AG04449 (cell line): Measurements from ENCODE around the gene TPD52L3.

ENCODE experiments used
- CTCF ChIA-PET: fragments of 350-600 bp; formaldehyde crosslinking; extraction: SDS; loops from one replicate; lab custom pipeline; 2021; ENCODE audit warnings: antibody characterized with exemption; lab: Yijun Ruan, JAX
- POLR2A ChIA-PET: fragments of 400-600, 350-600 bp; formaldehyde crosslinking; extraction: SDS; loops from one replicate; lab custom pipeline; 2020; ENCODE audit warnings: antibody characterized with exemption, inconsistent platforms; lab: Yijun Ruan, JAX
- DNase-seq: peaks from one replicate; pipeline ENCODE4 v3.0.0-alpha.2; 2010; ENCODE audit warnings: low read depth, low spot score
- H3K4me3 ChIP-seq: 2 replicates; pipeline ENCODE4 v1.5.1; 2011; ENCODE audit warnings: low read depth, mild to moderate bottlenecking, control low read depth, low read length
- TF ChIP-seq, protein P1 (sequence below): IDR thresholded peaks from one replicate; pipeline ENCODE4 v1.5.1; 2011; ENCODE audit warnings: mild to moderate bottlenecking, moderate library complexity, low read length, control low read depth, inconsistent platforms; ENCODE audit not compliant: insufficient read depth; ENCODE audit errors: missing control alignments

Gene TPD52L3

DNA sequence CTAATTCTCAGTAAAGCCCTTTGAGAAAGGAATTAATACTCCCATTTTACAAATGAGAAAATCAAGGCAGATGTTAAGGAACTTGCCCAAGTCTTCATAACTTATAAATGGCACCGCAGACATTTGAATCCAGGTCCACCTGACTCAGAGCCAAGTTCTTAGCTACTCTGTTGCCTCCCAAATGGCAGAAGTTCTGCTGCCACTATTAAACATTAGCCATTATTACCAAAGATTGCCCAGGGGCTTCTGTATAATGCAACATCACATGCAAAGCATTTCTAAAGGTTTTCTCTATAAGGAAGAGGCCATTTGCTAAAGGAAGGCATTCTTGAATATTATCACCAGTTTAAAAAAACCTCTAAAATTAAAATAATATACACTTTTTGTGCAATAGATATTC is 28.3 kb downstream of the TPD52L3 start:
- no peak for DNase-seq
- ChIA-PET CTCF (interaction anchor here (0.9 to 10.8 kb wide), 7 partner anchors 7 to 311 kb away, joined by 3 to 330 read pairs (median 12); no protein-coding TSS in a partner anchor), POLR2A (interaction anchor here (2.1 kb wide), 1 partner anchor 56 kb away, joined by 7 read pairs; the partner anchor contains the start of gene UHRF2)
- no peak overlapping the region for H3K4me3 ChIP-seq
- TF ChIP-seq, protein P1, sequence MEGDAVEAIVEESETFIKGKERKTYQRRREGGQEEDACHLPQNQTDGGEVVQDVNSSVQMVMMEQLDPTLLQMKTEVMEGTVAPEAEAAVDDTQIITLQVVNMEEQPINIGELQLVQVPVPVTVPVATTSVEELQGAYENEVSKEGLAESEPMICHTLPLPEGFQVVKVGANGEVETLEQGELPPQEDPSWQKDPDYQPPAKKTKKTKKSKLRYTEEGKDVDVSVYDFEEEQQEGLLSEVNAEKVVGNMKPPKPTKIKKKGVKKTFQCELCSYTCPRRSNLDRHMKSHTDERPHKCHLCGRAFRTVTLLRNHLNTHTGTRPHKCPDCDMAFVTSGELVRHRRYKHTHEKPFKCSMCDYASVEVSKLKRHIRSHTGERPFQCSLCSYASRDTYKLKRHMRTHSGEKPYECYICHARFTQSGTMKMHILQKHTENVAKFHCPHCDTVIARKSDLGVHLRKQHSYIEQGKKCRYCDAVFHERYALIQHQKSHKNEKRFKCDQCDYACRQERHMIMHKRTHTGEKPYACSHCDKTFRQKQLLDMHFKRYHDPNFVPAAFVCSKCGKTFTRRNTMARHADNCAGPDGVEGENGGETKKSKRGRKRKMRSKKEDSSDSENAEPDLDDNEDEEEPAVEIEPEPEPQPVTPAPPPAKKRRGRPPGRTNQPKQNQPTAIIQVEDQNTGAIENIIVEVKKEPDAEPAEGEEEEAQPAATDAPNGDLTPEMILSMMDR: no peak

DNA sequence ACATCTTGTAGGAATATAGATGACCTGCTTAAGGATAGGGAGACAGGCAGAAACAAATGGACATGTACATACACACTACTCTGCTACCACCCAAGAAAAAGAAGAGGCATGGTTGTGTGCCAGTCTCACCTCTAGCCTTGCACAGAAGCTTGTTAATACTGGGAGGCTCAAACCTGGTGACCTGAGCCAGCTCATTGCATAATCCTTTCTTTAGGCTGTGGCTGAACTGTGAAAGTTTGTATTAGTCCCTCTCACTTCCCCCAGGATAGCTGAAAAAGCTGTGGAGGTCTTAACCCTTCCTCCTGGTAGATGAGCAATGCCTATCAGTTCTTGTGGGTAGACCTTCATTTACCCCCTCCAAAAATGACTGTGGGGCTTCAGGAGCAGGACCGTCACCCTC is 28.7 kb downstream of the TPD52L3 start:
- no peak overlapping the region for H3K4me3 ChIP-seq
- POLR2A ChIA-PET: interaction anchor here (2.1 kb wide), 1 partner anchor 56 kb away, joined by 7 read pairs; the partner anchor contains the start of gene UHRF2
- TF ChIP-seq, protein P1: no peak
- CTCF ChIA-PET: interaction anchor here (0.9 to 10.8 kb wide), 4 partner anchors 139 to 311 kb away, joined by 3 to 330 read pairs (median 12); no protein-coding TSS in a partner anchor
- DNase-seq: no peak

DNA sequence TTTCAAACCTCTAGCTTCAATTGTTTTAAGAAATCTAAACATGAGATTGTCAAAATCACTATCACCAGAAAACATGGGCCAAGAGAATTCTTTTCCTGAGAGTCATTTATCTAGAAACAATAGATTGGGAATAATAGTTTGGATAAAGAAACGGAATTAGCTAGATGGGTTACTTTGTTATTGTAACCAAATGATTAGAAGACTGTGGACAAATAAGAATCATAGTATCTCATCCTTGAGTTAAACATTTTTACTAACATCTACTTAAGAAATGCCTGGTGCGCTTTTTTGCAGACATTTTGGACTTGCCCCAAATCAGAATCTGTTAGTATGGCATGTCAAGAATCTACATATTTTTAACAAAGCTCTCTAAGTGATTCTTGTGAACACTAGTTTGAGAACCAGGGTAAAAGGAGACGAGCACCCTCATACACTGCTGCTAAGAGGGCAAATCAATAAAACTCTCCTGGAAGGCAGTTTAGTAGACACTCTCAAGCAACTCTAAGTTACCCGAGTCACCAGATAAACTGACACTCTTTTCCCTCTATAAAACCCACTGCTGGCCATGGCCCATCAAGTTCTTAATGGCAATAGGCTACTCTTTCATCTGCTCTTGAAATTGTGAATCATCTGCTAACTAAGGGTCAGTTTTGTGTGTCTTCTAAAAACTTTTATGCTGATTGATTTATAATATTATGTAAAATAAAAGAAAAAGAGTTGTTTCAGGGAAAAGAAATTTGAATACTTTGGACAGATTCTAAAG is 39.1 kb downstream of the TPD52L3 start:
- DNase-seq: no peak
- CTCF ChIA-PET: interaction anchor here (1.3 to 2.2 kb wide), 2 partner anchors 13 to 201 kb away, joined by 3 to 16 read pairs; no protein-coding TSS in a partner anchor
- TF ChIP-seq, protein P1: no peak
- POLR2A ChIA-PET: no interaction called here
- H3K4me3 ChIP-seq: no peak overlapping the region

DNA sequence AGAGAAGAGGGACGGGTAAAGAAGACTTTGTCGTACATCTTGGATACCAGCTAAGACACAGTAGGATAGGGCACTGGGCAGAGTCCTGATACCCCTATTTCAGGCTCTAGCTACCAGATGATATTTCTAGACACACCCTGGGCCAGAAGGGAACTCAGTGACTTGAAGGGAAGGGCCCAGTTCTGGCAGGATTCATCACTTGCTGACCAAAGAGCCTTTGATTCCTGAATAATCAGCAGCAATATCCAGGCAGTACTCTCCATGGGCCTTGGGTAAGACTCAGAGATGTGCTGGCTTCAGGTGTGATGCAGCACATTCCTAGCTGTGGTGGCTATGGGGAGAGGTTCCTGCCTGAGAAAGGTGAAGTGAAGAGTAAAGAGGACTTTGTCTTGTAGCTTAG is 40.7 kb downstream of the TPD52L3 start:
- no peak overlapping the region for H3K4me3 ChIP-seq
- TF ChIP-seq, protein P1: no peak
- no peak for DNase-seq
- ChIA-PET POLR2A (no interaction called here), CTCF (interaction anchor here (1.1 to 1.8 kb wide), 2 partner anchors 14 to 15 kb away, joined by 3 to 7 read pairs; no protein-coding TSS in a partner anchor)
